Suprapubic skin (tissue), 3 donors: ENCODE measurements around the gene NKX6-1.

Experiments
- EP300 ChIP-seq: sonication (generic); formaldehyde crosslinking; IDR thresholded peaks from one replicate; pipeline ENCODE4 v1.6.1; 2017; ENCODE audit warnings: antibody characterized with exemption
- POLR2A ChIP-seq, 2 donors: fragments of 450-650 bp; IDR thresholded peaks; one replicate each; pipeline ENCODE4 v1.6.1; 2017; ENCODE audit warnings: antibody characterized with exemption in 2 of 2, mild to moderate bottlenecking in 2 of 2, moderate library complexity in 2 of 2
- TF ChIP-seq, protein P1 (sequence below), 2 donors: fragments of 200-600 bp in 1 of 2; fragments of 450-650 bp in 1 of 2; sonication (generic) in 1 of 2; IDR thresholded peaks; one replicate each; pipeline ENCODE4 v1.5.1; 2016 to 2019; ENCODE audit warnings: antibody characterized with exemption in 2 of 2, mild to moderate bottlenecking in 1 of 2, moderate library complexity in 1 of 2

GRCh38 chr4:84530871-84531270 lies 31.8 kb upstream of the NKX6-1 start:
- TF ChIP-seq POLR2A (IDR thresholded peaks at IDR 0.05) (no peak), EP300 (no peak)
- TF ChIP-seq, protein P1, sequence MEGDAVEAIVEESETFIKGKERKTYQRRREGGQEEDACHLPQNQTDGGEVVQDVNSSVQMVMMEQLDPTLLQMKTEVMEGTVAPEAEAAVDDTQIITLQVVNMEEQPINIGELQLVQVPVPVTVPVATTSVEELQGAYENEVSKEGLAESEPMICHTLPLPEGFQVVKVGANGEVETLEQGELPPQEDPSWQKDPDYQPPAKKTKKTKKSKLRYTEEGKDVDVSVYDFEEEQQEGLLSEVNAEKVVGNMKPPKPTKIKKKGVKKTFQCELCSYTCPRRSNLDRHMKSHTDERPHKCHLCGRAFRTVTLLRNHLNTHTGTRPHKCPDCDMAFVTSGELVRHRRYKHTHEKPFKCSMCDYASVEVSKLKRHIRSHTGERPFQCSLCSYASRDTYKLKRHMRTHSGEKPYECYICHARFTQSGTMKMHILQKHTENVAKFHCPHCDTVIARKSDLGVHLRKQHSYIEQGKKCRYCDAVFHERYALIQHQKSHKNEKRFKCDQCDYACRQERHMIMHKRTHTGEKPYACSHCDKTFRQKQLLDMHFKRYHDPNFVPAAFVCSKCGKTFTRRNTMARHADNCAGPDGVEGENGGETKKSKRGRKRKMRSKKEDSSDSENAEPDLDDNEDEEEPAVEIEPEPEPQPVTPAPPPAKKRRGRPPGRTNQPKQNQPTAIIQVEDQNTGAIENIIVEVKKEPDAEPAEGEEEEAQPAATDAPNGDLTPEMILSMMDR (IDR thresholded peaks at IDR 0.05), result no peak
